SK-N-MC (cell line): Measurements from ENCODE around the gene RGS7BP.

Experiments
- DNase-seq: peaks from one replicate; pipeline ENCODE4 v3.0.0-alpha.2; 2011; ENCODE audit warnings: low read depth, low spot score
- H3K27ac ChIP-seq: fragments of 200-600 bp; sonication (generic); 2 replicates; pipeline ENCODE4 v1.5.1; 2016; ENCODE audit warnings: mixed run types
- H3K36me3 ChIP-seq: fragments of 200-600 bp; sonication (generic); 2 replicates; pipeline ENCODE4 v1.6.1; 2017; ENCODE audit warnings: antibody characterized with exemption, low read length, mixed read lengths; ENCODE audit not compliant: insufficient read depth
- H3K4me3 ChIP-seq: fragments of 200-600 bp; sonication (generic); 2 replicates; pipeline ENCODE4 v1.5.1; 2016
- H3K9ac ChIP-seq: fragments of 200-600 bp; sonication (generic); 2 replicates; pipeline ENCODE4 v1.8.0; 2017; ENCODE audit warnings: mixed run types, mixed read lengths; ENCODE audit not compliant: insufficient read length
- H3K9me3 ChIP-seq: fragments of 200-600 bp; sonication (generic); 2 replicates; pipeline ENCODE4 v1.6.1; 2017; ENCODE audit warnings: low read depth, mild to moderate bottlenecking, antibody characterized with exemption, low read length, moderate library complexity, mixed read lengths
- EZH2 ChIP-seq: fragments of 200-600 bp; sonication (generic); IDR thresholded peaks from one replicate; pipeline ENCODE4 v1.6.1; 2017; ENCODE audit warnings: antibody characterized with exemption
- FOXP2 ChIP-seq: optimal IDR thresholded peaks from 2 replicates; pipeline ENCODE3; 2011; ENCODE audit warnings: mild to moderate bottlenecking, moderate library complexity; ENCODE audit not compliant: insufficient read depth; ENCODE audit errors: extremely low read length, control extremely low read depth
- POLR2AphosphoS5 ChIP-seq: IDR thresholded peaks from 2 replicates; pipeline ENCODE4 v1.6.1; 2012; ENCODE audit warnings: mild to moderate bottlenecking, low read depth, low read length, borderline replicate concordance

Gene RGS7BP

DNA sequence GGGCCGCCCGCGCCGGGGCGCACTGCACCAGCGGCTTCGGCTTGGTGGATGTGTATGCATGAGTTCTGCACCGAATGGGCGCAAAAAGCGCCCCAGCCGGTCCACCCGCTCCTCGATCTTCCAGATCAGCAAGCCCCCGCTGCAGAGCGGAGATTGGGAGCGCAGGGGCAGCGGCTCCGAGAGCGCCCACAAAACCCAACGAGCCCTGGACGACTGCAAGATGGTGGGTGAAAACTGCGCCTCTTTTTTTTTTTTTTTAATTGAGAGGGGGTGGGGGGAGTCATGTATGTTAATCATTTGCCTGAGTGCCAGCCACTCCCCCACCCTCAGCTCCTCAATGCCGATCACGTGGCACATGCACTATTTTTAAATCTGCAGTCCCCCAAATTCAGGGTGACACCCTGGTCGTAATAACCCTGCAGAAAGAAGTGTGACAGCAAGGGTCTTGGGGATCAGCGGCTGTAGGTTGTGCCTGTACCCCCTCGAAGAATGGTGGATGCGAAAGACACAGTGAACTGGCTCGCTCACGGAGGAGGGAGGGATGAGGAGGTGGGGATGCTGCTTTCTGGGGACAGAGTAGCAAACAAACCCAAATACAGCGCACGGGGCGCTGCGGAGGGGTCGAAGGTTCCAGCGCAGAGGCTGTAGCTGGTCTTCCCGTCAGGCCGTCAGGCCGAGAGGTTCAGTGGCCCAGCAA is 900 bp downstream of the RGS7BP start:
- H3K27ac ChIP-seq = no peak overlapping the region
- H3K9ac ChIP-seq = peak overlapping the region; percentile 58
- DNase-seq = no peak
- H3K4me3 ChIP-seq = peak overlapping the region; percentile 76
- H3K9me3 ChIP-seq = no peaks in the 10 kb centered on the region
- TF ChIP-seq EZH2 (no peak), POLR2AphosphoS5 (no peak), FOXP2 (no peak)
- no peaks in the 10 kb centered on the region for H3K36me3 ChIP-seq

DNA sequence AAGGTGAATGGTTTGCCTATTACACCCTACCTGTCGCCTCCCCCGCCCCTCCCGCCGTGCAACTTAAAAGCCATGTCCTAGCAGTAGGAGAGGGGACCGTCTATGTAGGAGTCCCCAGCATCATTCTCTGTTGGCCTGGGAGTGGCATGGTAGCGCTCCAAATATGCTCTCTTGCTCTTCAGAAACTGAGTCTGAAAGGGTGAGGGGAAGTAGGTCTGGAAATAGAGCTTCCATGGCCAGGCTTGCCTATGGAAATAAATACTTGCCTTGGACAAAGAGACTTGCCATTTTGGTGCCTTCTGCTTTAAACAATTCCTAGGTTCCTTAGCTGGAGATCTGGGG is 1.4 kb downstream of the RGS7BP start:
- TF ChIP-seq EZH2 = no peak
- no peak for TF ChIP-seq FOXP2
- TF ChIP-seq POLR2AphosphoS5 = no peak
- H3K9me3 ChIP-seq = no peaks in the 10 kb centered on the region
- H3K9ac ChIP-seq = no peak overlapping the region
- H3K36me3 ChIP-seq = no peaks in the 10 kb centered on the region
- peak overlapping the region; percentile 76 for H3K4me3 ChIP-seq
- H3K27ac ChIP-seq = no peak overlapping the region
- DNase-seq = no peak

DNA sequence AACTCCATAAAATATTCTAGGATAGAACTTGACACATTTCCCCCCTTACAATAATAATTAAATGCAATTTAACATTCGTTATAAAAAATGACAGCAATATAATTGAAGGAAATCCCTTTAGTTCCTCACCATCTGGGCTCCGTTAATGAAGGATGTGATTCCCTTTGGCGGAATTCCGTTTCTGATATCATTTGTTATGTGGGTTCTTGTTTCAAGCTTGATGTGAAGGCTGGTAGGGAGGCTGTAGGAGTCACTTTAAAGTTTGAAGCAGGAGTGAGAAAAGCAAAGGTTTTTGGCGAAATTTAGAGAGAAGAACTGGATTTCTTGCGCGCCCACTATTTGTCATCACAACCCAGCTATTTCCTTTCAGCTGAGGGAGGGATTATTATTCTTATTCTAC is 4.0 kb downstream of the RGS7BP start:
- no peak for DNase-seq
- H3K27ac ChIP-seq = no peak overlapping the region
- no peaks in the 10 kb centered on the region for H3K36me3 ChIP-seq
- TF ChIP-seq POLR2AphosphoS5 (no peak), FOXP2 (no peak), EZH2 (no peak)
- no peak overlapping the region for H3K9ac ChIP-seq
- no peaks in the 10 kb centered on the region for H3K9me3 ChIP-seq
- no peak overlapping the region for H3K4me3 ChIP-seq

DNA sequence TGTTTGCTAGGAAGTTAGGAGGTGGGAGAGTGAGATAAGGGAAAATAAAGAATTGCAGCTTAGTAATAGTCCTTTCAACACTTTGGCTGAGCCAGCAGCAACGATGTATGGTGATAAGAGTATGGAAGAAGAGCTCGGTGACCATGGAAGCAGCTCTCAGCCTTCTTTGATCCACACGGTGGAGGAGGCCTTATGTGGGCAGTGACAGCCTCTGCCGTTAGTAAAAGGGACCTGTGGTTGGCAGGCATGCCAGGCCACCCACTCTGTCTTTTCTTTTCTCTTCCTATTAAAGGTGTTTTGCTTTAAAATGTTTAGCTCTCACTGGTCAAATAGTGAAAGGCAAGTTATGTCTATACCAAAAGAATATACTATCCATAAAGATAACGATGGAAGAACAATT is 7.7 kb downstream of the RGS7BP start:
- TF ChIP-seq FOXP2 (no peak), EZH2 (no peak), POLR2AphosphoS5 (no peak)
- no peak overlapping the region for H3K27ac ChIP-seq
- no peaks in the 10 kb centered on the region for H3K36me3 ChIP-seq
- DNase-seq = no peak
- H3K9ac ChIP-seq = no peak overlapping the region
- H3K9me3 ChIP-seq = no peaks in the 10 kb centered on the region
- no peak overlapping the region for H3K4me3 ChIP-seq

DNA sequence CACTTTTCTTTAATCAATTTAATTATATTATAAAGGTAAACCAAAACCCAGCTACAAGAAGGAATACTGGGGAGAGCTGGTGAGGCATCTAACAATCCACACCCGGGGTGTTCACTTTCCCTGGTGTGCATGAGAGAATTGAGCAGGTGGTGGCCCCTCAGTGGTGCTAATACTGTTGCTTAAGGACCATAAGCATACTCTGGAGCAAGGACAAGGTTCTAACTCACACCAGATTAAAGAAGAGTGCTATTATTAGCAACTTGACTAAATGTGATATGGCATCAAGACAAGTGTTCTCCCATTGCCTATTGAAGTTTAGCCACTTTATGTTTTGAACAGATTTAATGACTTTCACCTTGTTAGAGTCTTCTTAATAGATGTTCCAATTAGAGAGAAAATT is 8.8 kb downstream of the RGS7BP start:
- Histone ChIP-seq H3K27ac (no peak overlapping the region), H3K9me3 (no peaks in the 10 kb centered on the region), H3K36me3 (no peaks in the 10 kb centered on the region), H3K9ac (no peak overlapping the region), H3K4me3 (no peak overlapping the region)
- DNase-seq = no peak
- TF ChIP-seq FOXP2 (no peak), POLR2AphosphoS5 (no peak), EZH2 (no peak)

DNA sequence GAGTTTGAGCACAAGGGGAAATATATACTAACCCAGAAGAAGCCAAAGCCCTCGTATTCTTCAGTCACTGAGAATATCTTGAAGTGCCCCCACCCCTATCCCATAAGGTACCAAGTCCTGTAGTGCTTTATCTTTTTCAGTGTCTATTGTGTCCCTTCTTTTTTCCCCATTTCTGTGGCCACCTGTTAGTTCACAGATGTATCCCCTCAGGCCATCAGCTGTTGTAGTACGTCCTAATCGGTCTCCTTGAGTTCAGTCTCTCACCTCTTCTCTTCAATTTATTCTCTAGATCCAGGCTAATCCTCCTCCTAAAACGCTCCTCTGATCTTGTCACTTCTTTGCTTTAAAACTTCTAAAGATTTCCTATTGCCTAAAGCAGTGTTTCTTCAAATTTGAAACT is 10.4 kb downstream of the RGS7BP start:
- no peaks in the 10 kb centered on the region for H3K36me3 ChIP-seq

DNA sequence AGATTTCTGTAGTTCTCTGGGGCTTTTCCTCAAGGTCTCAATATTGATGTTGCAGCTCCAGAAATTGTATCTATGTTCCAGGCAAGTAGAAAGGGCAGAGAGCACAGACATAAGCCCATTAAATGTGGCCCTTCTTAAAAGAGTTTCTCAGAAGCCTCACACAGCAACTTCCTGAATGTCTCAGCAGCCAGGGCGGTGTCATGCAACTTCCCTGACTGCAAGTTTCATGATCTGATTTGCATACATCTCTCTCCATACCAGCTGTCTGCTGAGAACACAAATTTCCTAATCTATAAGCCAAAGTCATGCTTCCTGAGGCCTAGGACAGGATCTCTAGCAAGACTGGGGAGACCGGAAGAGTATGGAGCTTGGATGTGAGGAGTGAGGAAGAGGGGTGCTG is 13.0 kb downstream of the RGS7BP start:
- Histone ChIP-seq H3K36me3 (no peaks in the 10 kb centered on the region), H3K9me3 (no peaks in the 10 kb centered on the region), H3K9ac (no peak overlapping the region), H3K27ac (no peak overlapping the region), H3K4me3 (no peak overlapping the region)
- TF ChIP-seq FOXP2 (no peak), EZH2 (no peak), POLR2AphosphoS5 (no peak)
- DNase-seq = no peak

More for the DNA sequence above, 10.4 kb downstream of the RGS7BP start:
- no peaks in the 10 kb centered on the region for H3K9me3 ChIP-seq
- no peak overlapping the region for H3K9ac ChIP-seq
- H3K27ac ChIP-seq = no peak overlapping the region
- no peak for TF ChIP-seq POLR2AphosphoS5
- TF ChIP-seq FOXP2 = no peak
- no peak for TF ChIP-seq EZH2
- DNase-seq = no peak
- no peak overlapping the region for H3K4me3 ChIP-seq

DNA sequence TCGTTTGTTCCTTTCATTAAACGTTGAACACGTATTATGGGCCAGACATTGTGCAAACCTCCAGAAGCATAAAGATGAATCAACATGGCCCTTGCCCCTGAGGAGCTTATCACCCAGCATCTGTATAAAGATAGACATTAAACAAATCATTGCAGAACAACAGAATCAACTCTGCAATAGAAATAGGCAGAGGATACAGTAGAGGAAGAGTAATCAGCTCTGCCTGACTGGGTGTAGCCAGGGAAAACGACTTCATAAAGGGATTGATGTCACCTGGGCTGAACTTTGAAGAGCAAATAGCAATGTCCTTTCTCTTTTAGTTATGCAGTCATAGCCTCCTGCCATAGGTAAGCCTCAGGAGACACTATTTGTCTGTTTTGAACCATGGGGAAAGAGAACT is 13.4 kb downstream of the RGS7BP start:
- no peak overlapping the region for H3K4me3 ChIP-seq
- H3K36me3 ChIP-seq = no peaks in the 10 kb centered on the region
- no peaks in the 10 kb centered on the region for H3K9me3 ChIP-seq
- TF ChIP-seq EZH2 (no peak), FOXP2 (no peak), POLR2AphosphoS5 (no peak)
- H3K27ac ChIP-seq = no peak overlapping the region
- H3K9ac ChIP-seq = no peak overlapping the region
- DNase-seq = no peak
